KG1 (cell line): ENCODE measurements around the gene NOM1.

Source experiments
- DNase-seq: peaks from one replicate; lab custom pipeline; 2025; lab: John Stamatoyannopoulos, UW

NOM1 gene

GRCh38 chr7:157017603-157018327 is 68.3 kb downstream of the NOM1 start:
- no peak for DNase-seq

GRCh38 chr7:157018328-157018996 is 69.0 kb downstream of the NOM1 start:
- DNase-seq: no peak

- no peak for DNase-seq
Observed at GRCh38 chr7:157018997-157019608, 69.6 kb downstream of the NOM1 start.

GRCh38 chr7:157019718-157020451 is 70.4 kb downstream of the NOM1 start:
- no peak for DNase-seq

- no peak for DNase-seq
Observed at GRCh38 chr7:157020514-157021070, 71.1 kb downstream of the NOM1 start.

GRCh38 chr7:157021071-157021870 is 71.8 kb downstream of the NOM1 start:
- no peak for DNase-seq

GRCh38 chr7:157021871-157022680 is 72.6 kb downstream of the NOM1 start:
- no peak for DNase-seq
